Lung (tissue), 12 donors: ENCODE measurements around the gene HIP1R. TPM values are rescaled to one million over a fixed set of nuclear protein-coding genes. Genes with fewer than 3 reads are reported as not detected.

Experiments used
- ATAC-seq: fragments of 200-7000 bp; cut with Tn5 transposase; one replicate; pipeline ENCODE4 v1.9.1; 2020; ENCODE audit warnings: moderate number of reproducible peaks; ENCODE audit not compliant: insufficient read depth, low FRiP score
- DNase-seq, 3 donors: peaks; one replicate each; pipeline ENCODE4 v3.0.0-alpha.2; 2013 to 2017
- H3K27ac ChIP-seq, 2 donors: one replicate each; pipeline ENCODE4 v1.5.1; 2013; ENCODE audit warnings: mild to moderate bottlenecking in 2 of 2, moderate library complexity in 2 of 2, control low read depth in 1 of 2, inconsistent platforms in 1 of 2, low read depth in 1 of 2, low read length in 1 of 2
- H3K27me3 ChIP-seq, 3 donors: one replicate each; pipeline ENCODE4 v1.5.1; 2013; ENCODE audit warnings: low read length in 2 of 3; ENCODE audit not compliant: control insufficient read depth in 3 of 3, insufficient read depth in 3 of 3
- H3K36me3 ChIP-seq, 4 donors: one replicate each; pipeline ENCODE4 v1.5.1; 2013; ENCODE audit warnings: low read length in 4 of 4, mild to moderate bottlenecking in 1 of 4, moderate library complexity in 1 of 4; ENCODE audit not compliant: control insufficient read depth in 4 of 4, insufficient read depth in 4 of 4
- H3K4me1 ChIP-seq, 5 donors: one replicate each; pipeline ENCODE4 v1.5.1; 2013; ENCODE audit warnings: low read length in 5 of 5, mild to moderate bottlenecking in 2 of 5, moderate library complexity in 1 of 5; ENCODE audit not compliant: control insufficient read depth in 5 of 5, insufficient read depth in 5 of 5
- H3K4me3 ChIP-seq: one replicate; pipeline ENCODE4 v1.5.1; 2013; ENCODE audit warnings: mild to moderate bottlenecking, control low read depth, moderate library complexity
- H3K9ac ChIP-seq, 2 donors: one replicate each; pipeline ENCODE4 v1.5.1; 2013; ENCODE audit warnings: low read length in 2 of 2, control low read depth in 1 of 2; ENCODE audit not compliant: insufficient read depth in 1 of 2
- H3K9me3 ChIP-seq, 4 donors: one replicate each; pipeline ENCODE4 v1.5.1; 2013; ENCODE audit warnings: low read length in 3 of 4, mild to moderate bottlenecking in 1 of 4, moderate library complexity in 1 of 4; ENCODE audit not compliant: control insufficient read depth in 4 of 4, insufficient read depth in 3 of 4
- WGBS, 2 donors: extraction: QIAGEN DNeasy Blood & Tissue Kit; methylation state at CpG; one replicate each; pipeline ENCODE4 v1.1.7; 2013; 5-methylcytosine and 5-hydroxymethylcytosine counted together
- polyA plus RNA-seq, 2 donors: library from polyadenylated mRNA; stranded (reverse); fragments of 200-250 nt; gene quantifications; one replicate each; pipeline ENCODE4 v1.2.1, GENCODE V29; 2013
- total RNA-seq, 2 donors: library from RNA; depleted of rRNA in 1 of 2; stranded (reverse); fragments of >200 nt in 1 of 2; gene quantifications; one replicate each; pipeline ENCODE4 v1.2.1, GENCODE V29; 2014 to 2021
- TF ChIP-seq, protein P1 (sequence below): IDR thresholded peaks from 2 replicates; pipeline ENCODE4 v1.5.1; 2012; ENCODE audit warnings: mild to moderate bottlenecking; ENCODE audit errors: control extremely low read depth, extremely low read depth
- donor health status: control.
- donor health status: control.
- donor health status: Bipolar disorder and iron deficiency.
- donor health status: healthy.
- donor health status: DM: yes; HTN: yes; CAD: no.

HIP1R gene
- total and polyA plus RNA-seq, 4 donors, result 33.8 to 56.3 (median 35.4) TPM

DNA sequence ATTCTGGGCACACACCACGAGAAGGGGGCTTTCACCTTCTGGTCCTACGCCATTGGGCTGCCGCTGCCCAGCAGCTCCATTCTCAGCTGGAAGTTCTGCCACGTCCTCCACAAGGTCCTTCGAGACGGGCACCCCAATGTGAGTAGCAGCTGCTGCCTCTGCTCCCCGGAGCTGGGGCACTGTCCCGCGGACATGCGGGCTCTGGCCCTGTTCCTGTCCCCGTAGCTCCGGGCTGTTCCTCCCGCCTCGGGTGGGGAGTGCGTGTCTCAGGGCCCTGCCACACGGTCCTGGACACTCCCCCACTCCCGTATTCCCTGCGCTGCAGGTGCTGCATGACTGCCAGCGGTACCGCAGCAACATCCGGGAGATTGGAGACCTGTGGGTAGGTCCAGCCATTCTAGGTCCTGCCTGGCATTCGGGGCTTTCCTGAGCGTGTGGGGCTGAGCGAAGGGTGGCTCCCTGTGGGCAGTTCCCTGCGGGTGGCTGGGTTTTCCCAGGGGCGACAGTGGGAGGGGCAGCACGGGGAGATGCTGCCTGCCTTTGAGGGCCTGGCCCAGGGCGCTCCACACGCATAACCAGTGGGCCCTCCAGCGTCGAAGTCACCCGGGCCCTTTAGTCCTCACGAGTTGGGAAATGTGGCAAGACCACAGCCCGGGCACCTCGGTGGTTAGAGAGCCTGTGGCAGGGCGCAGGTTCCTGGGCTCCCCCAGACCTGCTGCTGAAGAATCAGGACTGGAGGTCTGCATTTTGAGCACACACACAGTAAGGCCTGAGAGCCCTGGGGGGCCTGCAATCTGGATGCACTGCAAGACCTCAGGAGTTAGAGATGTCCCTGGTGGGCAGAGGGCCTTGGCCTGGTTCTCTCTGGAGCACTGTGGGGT, 13.5 kb downstream of the HIP1R start:
- no peak overlapping the region for H3K9ac ChIP-seq
- H3K9me3 ChIP-seq, result no peaks in the 10 kb centered on the region
- no peak overlapping the region for H3K27ac ChIP-seq
- ATAC-seq (no peak), DNase-seq (no peak)
- H3K36me3 ChIP-seq, result peaks cover 0 to 5% (median 0%) of the 10 kb centered on the region in 4 donors
- no peak overlapping the region for H3K4me3 ChIP-seq
- TF ChIP-seq, protein P1, sequence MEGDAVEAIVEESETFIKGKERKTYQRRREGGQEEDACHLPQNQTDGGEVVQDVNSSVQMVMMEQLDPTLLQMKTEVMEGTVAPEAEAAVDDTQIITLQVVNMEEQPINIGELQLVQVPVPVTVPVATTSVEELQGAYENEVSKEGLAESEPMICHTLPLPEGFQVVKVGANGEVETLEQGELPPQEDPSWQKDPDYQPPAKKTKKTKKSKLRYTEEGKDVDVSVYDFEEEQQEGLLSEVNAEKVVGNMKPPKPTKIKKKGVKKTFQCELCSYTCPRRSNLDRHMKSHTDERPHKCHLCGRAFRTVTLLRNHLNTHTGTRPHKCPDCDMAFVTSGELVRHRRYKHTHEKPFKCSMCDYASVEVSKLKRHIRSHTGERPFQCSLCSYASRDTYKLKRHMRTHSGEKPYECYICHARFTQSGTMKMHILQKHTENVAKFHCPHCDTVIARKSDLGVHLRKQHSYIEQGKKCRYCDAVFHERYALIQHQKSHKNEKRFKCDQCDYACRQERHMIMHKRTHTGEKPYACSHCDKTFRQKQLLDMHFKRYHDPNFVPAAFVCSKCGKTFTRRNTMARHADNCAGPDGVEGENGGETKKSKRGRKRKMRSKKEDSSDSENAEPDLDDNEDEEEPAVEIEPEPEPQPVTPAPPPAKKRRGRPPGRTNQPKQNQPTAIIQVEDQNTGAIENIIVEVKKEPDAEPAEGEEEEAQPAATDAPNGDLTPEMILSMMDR, result no peak
- no peaks in the 10 kb centered on the region for H3K27me3 ChIP-seq
- WGBS, 2 donors, result 87 to 90% methylated on average over 34 to 36 of the region's 36 CpGs
- H3K4me1 ChIP-seq, result peaks cover 0 to 20% (median 3%) of the 10 kb centered on the region in 5 donors

DNA sequence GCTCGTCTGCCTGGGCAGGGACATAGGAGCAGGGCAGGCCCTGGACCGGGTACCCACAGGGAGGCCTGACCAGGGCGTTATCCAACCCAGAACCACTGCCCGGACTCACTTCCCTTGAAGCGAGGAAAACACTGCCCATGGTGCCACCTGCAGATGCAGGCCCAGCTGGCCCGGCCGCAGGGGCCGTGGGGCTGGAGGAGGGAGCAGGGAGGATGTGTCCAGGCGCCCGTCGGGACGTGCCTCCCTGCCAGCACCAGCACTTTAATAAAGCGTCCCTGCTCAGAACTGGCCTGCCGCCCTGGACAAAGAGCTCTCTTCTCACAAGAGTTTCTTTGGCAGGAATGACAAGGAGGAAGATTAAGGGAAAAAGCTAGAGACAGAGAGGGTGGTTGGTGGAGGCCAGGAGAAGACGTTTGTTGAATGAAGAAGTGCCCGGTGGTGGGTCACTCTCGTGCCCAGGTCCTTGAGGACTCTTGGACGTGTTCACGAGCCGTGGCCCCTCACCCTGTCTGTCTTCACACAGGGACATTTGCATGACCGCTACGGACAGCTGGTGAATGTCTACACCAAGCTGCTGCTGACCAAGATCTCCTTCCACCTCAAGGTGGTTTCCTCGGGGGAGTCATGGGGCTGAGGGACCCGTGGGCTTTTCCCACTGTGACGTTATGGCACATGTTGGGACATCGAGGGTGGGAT, 14.2 kb downstream of the HIP1R start:
- ATAC-seq (no peak), DNase-seq (no peak)
- 73 to 83% methylated on average over 26 of the region's 26 CpGs for WGBS, 2 donors
- Histone ChIP-seq H3K4me3 (no peak overlapping the region), H3K27me3 (no peaks in the 10 kb centered on the region), H3K9ac (no peak overlapping the region), H3K4me1 (peaks cover 0 to 22% (median 3%) of the 10 kb centered on the region in 5 donors), H3K27ac (no peak overlapping the region), H3K9me3 (no peaks in the 10 kb centered on the region), H3K36me3 (peaks cover 0 to 7% (median 0%) of the 10 kb centered on the region in 4 donors)
- TF ChIP-seq, protein P1, result no peak

DNA sequence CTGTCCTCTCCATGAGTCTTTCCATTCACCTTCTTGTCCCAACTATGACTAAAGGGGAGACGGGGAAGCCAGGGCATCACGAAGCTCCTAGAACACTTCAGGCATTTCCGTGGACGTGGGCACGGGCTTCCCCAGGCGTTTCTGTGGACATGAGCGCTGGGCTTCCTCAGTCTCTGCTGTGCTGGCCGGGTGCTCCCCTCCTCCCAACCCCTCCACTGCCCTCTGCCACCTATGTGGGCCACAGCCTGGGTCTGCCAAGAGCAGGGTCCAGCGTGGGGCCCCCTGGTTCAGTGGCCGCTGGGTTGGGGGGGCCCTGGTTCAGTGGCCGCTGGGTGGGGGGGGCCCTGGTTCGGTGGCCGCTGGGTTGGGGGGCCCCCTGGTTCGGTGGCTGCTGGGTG, 14.8 kb downstream of the HIP1R start:
- Histone ChIP-seq H3K27me3 (no peaks in the 10 kb centered on the region), H3K4me3 (no peak overlapping the region), H3K27ac (no peak overlapping the region), H3K9me3 (no peaks in the 10 kb centered on the region), H3K9ac (no peak overlapping the region), H3K36me3 (peaks cover 0 to 13% (median 0%) of the 10 kb centered on the region in 4 donors), H3K4me1 (peaks cover 0 to 22% (median 3%) of the 10 kb centered on the region in 5 donors)
- 91 to 93% methylated on average over 12 to 14 of the region's 14 CpGs for WGBS, 2 donors
- ATAC-seq (no peak), DNase-seq (no peak)
- TF ChIP-seq, protein P1, result no peak
